GM18505 (cell line): Measurements from ENCODE around the gene COL5A1.

Source experiments
- ATAC-seq: cut with Tn5 transposase; IDR thresholded peaks from one replicate; pipeline ENCODE4 v1.9.1; 2021; ENCODE audit not compliant: unreplicated experiment
- POLR2A ChIP-seq: IDR thresholded peaks from 4 replicates; pipeline ENCODE4 v1.6.1; 2011; ENCODE audit warnings: borderline replicate concordance; ENCODE audit not compliant: insufficient read depth, insufficient read length; ENCODE audit errors: extremely low read depth

COL5A1 gene

DNA sequence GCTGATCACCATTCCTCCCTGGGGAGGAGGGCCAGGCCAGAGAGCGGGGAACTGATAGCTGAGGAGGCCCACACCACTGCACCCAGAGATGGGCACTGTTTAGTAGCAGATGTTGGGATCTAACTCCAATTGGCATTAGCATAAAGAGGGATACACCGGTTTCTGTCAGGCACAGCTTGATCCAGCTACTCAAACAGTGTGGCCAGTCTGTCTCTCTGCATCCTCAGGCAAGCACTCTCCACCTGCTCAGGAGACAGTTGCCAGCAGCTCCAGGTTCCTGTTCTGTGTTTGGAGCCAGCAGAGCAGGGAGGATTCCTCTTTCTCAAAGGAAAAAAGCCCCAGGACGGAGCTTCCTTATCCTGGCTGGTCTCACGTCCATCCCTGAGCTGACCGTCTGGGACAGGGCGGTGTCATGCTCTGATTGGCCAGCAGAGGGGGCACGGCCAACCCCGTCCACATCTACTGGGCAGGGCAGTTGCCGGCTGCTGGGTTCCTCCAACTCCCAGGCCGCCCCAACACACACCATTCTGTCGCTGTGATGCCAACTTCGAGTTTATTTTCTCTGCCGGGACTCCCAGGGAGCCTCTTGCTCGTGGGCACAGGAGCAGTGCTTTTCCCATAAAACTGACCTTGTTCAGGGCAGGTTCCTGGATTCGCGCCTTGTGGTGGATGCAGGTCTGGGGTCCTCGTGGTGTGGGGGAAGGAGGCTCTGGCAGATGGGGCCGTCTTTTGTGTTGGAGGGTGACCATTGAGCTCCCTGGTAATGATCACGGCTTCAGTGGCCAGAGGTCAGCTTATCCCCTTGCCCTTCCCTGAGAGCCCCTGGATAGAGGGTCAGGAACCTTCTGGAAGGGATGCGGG, 47.9 kb downstream of the COL5A1 start:
- ATAC-seq = no peak
- no peak for TF ChIP-seq POLR2A

GRCh38 chr9:134690301-134690751, 48.7 kb downstream of the COL5A1 start:
- ATAC-seq = no peak
- TF ChIP-seq POLR2A = no peak

DNA sequence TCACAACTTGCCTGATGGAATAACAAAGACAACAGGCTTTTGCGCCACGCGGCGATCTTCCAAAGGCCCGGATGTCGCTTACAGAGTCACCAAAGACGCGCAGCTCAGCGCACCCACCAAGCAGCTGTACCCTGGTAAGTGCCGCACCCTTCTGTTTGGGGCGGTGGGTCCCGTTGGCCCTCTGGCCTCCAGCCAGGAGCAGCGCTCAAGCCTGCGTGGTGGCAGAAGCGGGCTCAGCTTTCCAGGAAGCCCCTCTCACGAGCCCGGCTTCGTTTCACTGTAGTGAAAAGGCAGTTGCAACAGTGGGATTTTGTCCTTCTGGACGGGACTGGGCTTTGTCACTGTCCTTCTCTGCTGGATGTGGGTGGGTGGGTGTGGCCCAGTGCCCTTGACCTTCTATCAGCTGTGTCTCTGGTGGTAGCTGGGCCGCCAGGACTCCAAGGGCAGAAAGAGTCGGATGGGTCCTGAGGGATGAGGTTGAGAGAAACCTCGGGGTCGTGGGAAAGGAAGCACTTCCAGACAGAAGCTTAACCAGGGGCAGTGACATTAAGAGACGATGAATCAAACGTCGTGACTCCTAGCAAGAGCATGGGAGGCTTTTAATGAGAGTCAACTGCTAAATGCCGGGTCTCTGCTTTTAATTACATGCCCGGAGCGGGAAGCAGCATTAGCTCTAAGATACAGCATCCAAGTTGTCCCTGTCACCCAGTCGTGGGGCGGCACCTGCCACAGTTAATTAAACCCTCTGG, 49.5 kb downstream of the COL5A1 start:
- no peak for TF ChIP-seq POLR2A
- ATAC-seq = no peak

DNA sequence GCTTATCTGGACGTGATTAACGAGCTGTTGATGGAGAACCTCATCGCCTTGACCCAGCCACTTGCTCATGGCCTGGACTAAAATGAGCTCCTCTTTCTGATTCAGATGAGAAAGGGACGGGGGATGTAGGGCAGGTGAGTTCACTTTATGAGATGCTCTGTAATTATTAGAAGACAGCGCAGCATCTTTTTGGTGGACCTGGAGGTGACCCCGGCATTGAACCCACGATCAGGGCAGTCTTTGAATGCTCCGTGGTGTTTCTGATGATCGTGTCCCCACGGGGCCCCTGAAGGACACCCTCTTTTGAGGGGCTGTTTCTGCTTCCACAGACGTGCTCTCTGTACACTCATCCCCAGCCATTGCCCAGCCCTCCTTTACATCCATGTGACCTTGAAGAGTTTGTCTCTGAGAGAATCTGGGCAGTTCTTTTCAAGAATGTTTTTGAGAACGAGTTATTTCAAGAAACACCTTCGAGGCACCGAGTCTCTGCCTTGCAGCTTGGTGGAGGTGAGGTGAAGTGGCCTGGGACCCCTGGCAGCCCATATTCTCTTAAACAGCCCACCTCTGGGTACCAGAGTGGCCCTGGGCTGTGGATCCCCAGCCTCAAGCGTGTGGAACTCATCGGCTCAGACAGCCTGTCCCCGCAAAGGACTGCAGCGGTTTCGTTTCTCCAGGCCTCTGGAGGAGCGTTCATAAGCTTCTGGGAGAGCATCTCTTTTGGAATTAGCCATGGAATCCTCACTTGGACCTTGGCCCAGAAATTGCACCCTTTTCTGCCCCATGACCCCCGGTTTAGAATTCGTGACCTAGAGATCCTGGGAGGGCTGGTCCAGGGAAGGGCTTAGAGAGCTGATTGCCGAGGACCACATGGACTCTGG, 50.3 kb downstream of the COL5A1 start:
- no peak for TF ChIP-seq POLR2A
- ATAC-seq = no peak

- TF ChIP-seq POLR2A = no peak
- no peak for ATAC-seq
Observed at GRCh38 chr9:134692573-134692860, 50.9 kb downstream of the COL5A1 start.

DNA sequence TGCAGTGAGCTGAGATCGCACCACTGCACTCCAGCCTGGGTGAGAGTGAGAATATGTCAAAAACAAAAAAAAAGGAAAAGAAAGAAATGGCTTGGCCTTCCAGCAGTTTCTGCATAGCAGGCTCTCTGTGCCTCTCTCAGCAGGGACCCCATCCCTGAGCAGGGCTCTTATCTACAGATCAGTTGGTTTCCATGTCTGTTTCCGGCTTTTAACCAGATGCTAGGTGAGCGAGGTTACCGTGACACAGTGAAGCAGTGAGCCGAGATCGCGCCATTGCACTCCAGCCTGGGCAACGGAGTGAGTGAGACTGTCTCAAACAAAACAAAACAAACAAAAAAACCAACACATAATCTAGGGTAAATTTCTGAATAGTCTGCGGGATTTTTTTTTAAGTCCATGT, 51.4 kb downstream of the COL5A1 start:
- no peak for ATAC-seq
- TF ChIP-seq POLR2A = no peak

DNA sequence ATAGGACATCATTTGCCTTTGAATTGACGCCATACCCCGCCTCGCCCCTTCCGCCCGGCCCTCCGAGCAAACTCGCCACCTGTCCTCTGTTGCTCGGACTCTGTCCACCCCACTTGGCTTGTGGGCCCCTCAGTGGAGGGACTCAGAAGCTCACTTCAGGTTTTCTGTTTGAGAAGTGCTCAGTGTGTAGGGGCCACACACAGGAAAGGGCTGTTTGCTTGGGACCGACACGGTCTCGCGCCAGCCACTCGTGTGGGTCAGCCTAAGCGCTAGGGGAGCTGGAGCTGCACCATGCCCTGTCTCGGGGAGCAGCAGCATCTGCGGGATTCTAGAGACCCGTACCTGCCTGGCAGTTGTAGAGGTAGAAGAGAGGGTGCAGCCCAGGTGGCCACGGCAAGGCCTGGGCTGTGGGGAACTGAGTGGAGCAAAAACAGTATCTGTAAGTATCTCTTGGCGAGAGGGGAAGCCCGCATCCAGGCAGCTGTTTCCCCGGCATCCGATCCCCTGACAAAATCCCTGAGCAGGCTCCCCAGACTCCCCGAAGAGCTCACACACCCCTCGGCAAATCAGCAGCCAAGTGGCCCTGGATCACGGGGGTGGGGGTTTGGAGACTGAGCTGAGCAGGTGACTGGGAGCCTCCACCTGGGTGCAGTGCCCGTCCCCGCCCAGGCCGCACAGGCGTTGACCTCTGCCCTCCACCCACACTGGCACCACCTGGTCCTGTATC, 52.2 kb downstream of the COL5A1 start:
- no peak for ATAC-seq
- TF ChIP-seq POLR2A = no peak

- ATAC-seq = no peak
- no peak for TF ChIP-seq POLR2A
Observed at GRCh38 chr9:134694368-134694665, 52.7 kb downstream of the COL5A1 start.

DNA sequence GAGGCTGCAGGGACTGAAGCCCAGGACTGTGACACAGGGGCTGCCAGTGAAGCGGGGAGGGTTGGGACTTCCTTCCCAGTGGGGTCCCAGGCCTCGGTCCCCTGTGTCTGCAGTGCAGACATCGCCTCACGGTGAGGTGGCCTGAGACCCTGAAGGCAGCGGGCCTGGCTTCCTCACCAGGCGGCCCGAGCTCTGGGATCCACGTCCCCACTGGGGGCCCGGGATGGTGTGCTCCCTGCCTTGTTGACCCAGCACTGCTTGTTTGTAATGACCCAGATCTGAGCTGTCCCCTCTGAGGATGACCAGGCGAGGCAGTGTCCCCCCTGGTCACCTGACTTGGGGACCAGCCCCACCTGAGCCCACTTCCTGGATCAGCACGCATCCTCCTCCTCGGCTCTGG, 53.1 kb downstream of the COL5A1 start:
- no peak for ATAC-seq
- TF ChIP-seq POLR2A = no peak

GRCh38 chr9:134695144-134695543, 53.5 kb downstream of the COL5A1 start:
- no peak for ATAC-seq
- TF ChIP-seq POLR2A = no peak

DNA sequence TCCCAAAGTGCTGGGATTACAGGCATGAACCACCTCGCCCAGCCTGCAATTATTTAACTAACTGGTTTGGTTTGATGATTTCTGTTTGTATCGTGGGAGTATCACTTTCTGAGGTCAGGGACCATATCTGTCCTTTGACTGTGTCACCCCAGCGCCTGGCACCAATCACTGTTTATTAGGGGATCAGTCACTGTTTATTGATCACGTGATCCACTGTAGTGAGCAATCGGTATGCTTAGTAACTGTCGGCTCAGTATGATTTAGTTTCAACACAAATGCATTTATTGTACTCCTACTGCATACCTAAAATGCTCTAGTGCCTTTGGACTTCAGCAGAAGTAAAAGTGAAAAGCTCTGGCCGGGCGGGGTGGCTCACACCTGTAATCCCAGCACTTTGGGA, 54.8 kb downstream of the COL5A1 start:
- ATAC-seq = no peak
- no peak for TF ChIP-seq POLR2A

- no peak for TF ChIP-seq POLR2A
- ATAC-seq = no peak
Observed at GRCh38 chr9:134698111-134698510, 56.5 kb downstream of the COL5A1 start.
